Measurements from ENCODE around the gene SPRYD7. TPM values are rescaled to one million over a fixed set of nuclear protein-coding genes. Genes with fewer than 3 reads are reported as not detected.

Gene SPRYD7
- total and polyA plus RNA-seq, 9 donors, result 6.1 to 12.2 (median 11.0) TPM

DNA sequence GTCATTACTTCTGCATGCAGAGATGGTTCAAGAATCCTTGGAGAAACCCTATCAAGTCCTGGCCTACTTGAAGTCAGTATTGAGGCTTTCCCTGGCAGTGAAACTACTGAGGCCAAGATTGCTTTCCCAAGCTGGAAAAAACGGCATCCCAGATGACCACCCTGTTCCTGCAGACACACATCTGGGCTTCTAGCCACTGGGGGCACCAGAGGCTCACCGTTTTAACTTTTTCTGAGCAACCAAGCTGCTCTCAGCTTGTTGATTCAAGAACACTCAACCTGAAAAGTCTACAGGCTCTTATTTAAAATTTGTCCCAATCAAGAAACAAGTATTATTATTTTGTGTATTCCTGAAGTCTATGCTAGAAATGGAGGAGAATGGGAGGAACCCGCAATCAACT lies 66.6 kb downstream of the SPRYD7 start:
- Histone ChIP-seq H3K9me3 (replicated peaks; ENCODE audit: control insufficient read depth, low read depth, low read length) (peaks cover 2% of the 10 kb centered on the region), H3K27me3 (ENCODE audit: control insufficient read depth, insufficient read depth, low read length) (no peaks in the 10 kb centered on the region), H3K36me3 (ENCODE audit: control insufficient read depth, insufficient read depth, low read length) (no peaks in the 10 kb centered on the region), H3K4me1 (ENCODE audit: control insufficient read depth, insufficient read depth, low read length) (no peaks in the 10 kb centered on the region), H3K4me3 (ENCODE audit: low read length) (no peak overlapping the region), H3K27ac (ENCODE audit: low read length) (no peak overlapping the region)
- DNase-seq, result peak; percentile 10
- 14% methylated on average over 2 of the region's 3 CpGs for WGBS (ENCODE audit: insufficient coverage)

DNA sequence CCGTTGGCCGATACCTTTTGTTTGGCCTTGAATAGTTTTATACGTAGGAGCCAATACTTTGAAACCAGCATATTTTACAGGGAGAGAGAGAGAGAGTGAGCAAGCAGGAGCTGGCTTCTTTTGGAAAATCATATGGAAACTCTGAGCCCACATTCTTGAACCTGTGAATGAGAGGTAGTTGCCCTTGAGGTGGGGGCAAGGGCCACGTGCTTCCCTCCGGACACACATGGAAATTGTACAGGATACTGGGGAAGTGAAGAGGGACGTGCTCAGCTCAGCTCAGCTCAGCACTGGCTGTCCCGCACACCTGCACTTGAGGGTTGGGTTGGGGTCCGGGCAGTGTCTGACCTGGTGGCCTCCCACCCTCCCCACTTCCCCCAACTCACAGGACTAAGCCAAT lies 68.3 kb downstream of the SPRYD7 start:
- no peaks in the 10 kb centered on the region for H3K27me3 ChIP-seq (ENCODE audit: control insufficient read depth, insufficient read depth, low read length)
- no peaks in the 10 kb centered on the region for H3K9me3 ChIP-seq (replicated peaks; ENCODE audit: control insufficient read depth, low read depth, low read length)
- no peak overlapping the region for H3K27ac ChIP-seq (ENCODE audit: low read length)
- H3K4me3 ChIP-seq (ENCODE audit: low read length), result no peak overlapping the region
- H3K4me1 ChIP-seq (ENCODE audit: control insufficient read depth, insufficient read depth, low read length), result no peaks in the 10 kb centered on the region
- no peaks in the 10 kb centered on the region for H3K36me3 ChIP-seq (ENCODE audit: control insufficient read depth, insufficient read depth, low read length)
- no peak for DNase-seq
- 86% methylated on average over 3 of the region's 8 CpGs for WGBS (ENCODE audit: insufficient coverage)

DNA sequence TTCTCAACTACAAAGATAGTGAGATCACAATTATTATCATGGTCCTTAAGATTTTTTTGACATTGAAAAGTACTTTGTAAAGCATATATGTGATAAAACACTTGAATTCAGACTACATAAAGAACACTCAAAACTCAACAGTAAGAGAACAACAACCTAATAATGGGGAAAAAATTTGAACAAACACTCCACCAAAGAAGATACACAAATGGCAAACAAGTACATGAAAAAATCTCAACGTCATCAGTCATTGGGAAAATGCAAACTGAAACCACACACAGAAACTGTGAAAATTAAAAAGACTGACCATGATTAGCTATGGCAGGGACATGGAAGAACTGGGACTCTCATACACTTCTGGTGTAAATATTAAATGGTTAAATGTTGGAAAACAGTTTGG lies 70.9 kb downstream of the SPRYD7 start:
- H3K27me3 ChIP-seq (ENCODE audit: control insufficient read depth, insufficient read depth, low read length), result no peaks in the 10 kb centered on the region
- H3K36me3 ChIP-seq (ENCODE audit: control insufficient read depth, insufficient read depth, low read length), result no peaks in the 10 kb centered on the region
- no peaks in the 10 kb centered on the region for H3K4me1 ChIP-seq (ENCODE audit: control insufficient read depth, insufficient read depth, low read length)
- H3K27ac ChIP-seq (ENCODE audit: low read length), result no peak overlapping the region
- no peak overlapping the region for H3K4me3 ChIP-seq (ENCODE audit: low read length)
- no peak for DNase-seq
- H3K9me3 ChIP-seq (replicated peaks; ENCODE audit: control insufficient read depth, low read depth, low read length), result no peaks in the 10 kb centered on the region
- 60% methylated on average over 1 of the region's 1 CpG for WGBS (ENCODE audit: insufficient coverage)

DNA sequence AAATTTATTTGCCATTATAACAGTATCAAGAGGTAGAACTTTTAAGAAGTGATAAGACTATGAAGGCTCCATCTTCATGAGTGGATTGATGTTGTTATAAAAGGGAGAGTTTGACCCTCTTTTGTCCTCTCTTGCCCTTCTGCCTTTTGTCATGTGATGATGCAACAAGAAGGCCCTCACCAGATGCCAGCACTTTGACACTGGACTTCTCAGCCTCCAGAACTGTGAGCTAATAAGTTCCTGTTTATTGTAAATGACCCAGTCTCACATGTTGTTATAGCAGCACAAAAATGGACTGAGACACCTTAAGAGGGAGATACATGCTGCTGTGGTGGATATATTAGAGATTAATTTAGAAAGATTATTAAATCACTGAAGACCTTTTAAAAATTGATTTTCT lies 71.6 kb downstream of the SPRYD7 start:
- no peaks in the 10 kb centered on the region for H3K9me3 ChIP-seq (replicated peaks; ENCODE audit: control insufficient read depth, low read depth, low read length)
- no peak for DNase-seq
- no peaks in the 10 kb centered on the region for H3K4me1 ChIP-seq (ENCODE audit: control insufficient read depth, insufficient read depth, low read length)
- no peaks in the 10 kb centered on the region for H3K27me3 ChIP-seq (ENCODE audit: control insufficient read depth, insufficient read depth, low read length)
- no peak overlapping the region for H3K4me3 ChIP-seq (ENCODE audit: low read length)
- no peaks in the 10 kb centered on the region for H3K36me3 ChIP-seq (ENCODE audit: control insufficient read depth, insufficient read depth, low read length)
- H3K27ac ChIP-seq (ENCODE audit: low read length), result no peak overlapping the region

Other genes starting within 250 kb of the SPRYD7 start
- gene EBPL, start 244.9 kb downstream of the SPRYD7 start, total RNA-seq, result 26.1 TPM
- 10 to 100 TPM; 16.4 to 34.2 (median 25.7) TPM for gene EBPL, start 244.9 kb downstream of the SPRYD7 start, polyA plus RNA-seq (ENCODE audit: insufficient read depth in 1 of 8, insufficient read length in 8 of 8, low replicate concordance in 1 of 8)
- gene KPNA3, start 143.7 kb downstream of the SPRYD7 start, total RNA-seq, result 24.0 TPM
- gene KPNA3, start 143.7 kb downstream of the SPRYD7 start, polyA plus RNA-seq (ENCODE audit: insufficient read depth in 1 of 8, insufficient read length in 8 of 8, low replicate concordance in 1 of 8), result 10 to 100 TPM; 26.3 to 35.8 (median 34.0) TPM
- 21.5 TPM for gene TRIM13, start 60.7 kb upstream of the SPRYD7 start, total RNA-seq
- gene TRIM13, start 60.7 kb upstream of the SPRYD7 start, polyA plus RNA-seq (ENCODE audit: insufficient read depth in 1 of 8, insufficient read length in 8 of 8, low replicate concordance in 1 of 8), result 10 to 100 TPM; 19.7 to 26.4 (median 24.5) TPM
- 2.1 TPM for gene KCNRG, start 79.1 kb upstream of the SPRYD7 start, total RNA-seq
- 1 to 10 TPM in 4 of 8 donors, under 1 TPM in 4; 0.38 to 1.6 (median 1.2) TPM for gene KCNRG, start 79.1 kb upstream of the SPRYD7 start, polyA plus RNA-seq (ENCODE audit: insufficient read depth in 1 of 8, insufficient read length in 8 of 8, low replicate concordance in 1 of 8)